Osteoblast (primary cell): ENCODE results near the gene WDSUB1. TPM values are rescaled to one million over a fixed set of nuclear protein-coding genes. Genes with fewer than 3 reads are reported as not detected.

ENCODE experiments used
- DNase-seq: peaks from one replicate; pipeline ENCODE4 v3.0.0; 2011; ENCODE audit warnings: low spot score, mixed read lengths; ENCODE audit not compliant: insufficient read length; ENCODE audit errors: missing footprints
- H2AFZ ChIP-seq: 2 replicates; pipeline ENCODE4 v1.6.0; 2011; ENCODE audit warnings: mild to moderate bottlenecking, low read length
- H3K27ac ChIP-seq: 2 replicates; pipeline ENCODE4 v1.5.1; 2011; ENCODE audit warnings: mild to moderate bottlenecking, low read depth, low read length, moderate library complexity
- H3K27me3 ChIP-seq: 2 replicates; pipeline ENCODE4 v1.6.0; 2012; ENCODE audit warnings: mild to moderate bottlenecking, control low read depth, inconsistent platforms, low read length, moderate library complexity; ENCODE audit not compliant: insufficient read depth
- H3K36me3 ChIP-seq: 2 replicates; pipeline ENCODE4 v1.5.1; 2011; ENCODE audit warnings: mild to moderate bottlenecking, low read length, control low read depth, moderate library complexity; ENCODE audit not compliant: insufficient read depth
- H3K4me1 ChIP-seq: 2 replicates; pipeline ENCODE4 v1.5.1; 2011; ENCODE audit warnings: mild to moderate bottlenecking, low read length, control low read depth, moderate library complexity; ENCODE audit not compliant: insufficient read depth
- H3K4me2 ChIP-seq: 2 replicates; pipeline ENCODE4 v1.6.0; 2011; ENCODE audit warnings: mild to moderate bottlenecking, low read length; ENCODE audit not compliant: insufficient read depth
- H3K4me3 ChIP-seq: fragments of 200-600 bp; sonication (generic); 3 replicates; pipeline ENCODE4 v1.5.1; 2012; ENCODE audit warnings: mild to moderate bottlenecking, low read length, inconsistent platforms; ENCODE audit not compliant: insufficient read depth
- H3K79me2 ChIP-seq: 2 replicates; pipeline ENCODE4 v1.6.0; 2012; ENCODE audit warnings: mild to moderate bottlenecking, low read length, control low read depth, inconsistent platforms; ENCODE audit not compliant: insufficient read depth
- H3K9me3 ChIP-seq: 2 replicates; pipeline ENCODE4 v1.5.1; 2011; ENCODE audit warnings: low read depth, low read length, control low read depth
- H4K20me1 ChIP-seq: 2 replicates; pipeline ENCODE4 v1.6.0; 2012; ENCODE audit warnings: mild to moderate bottlenecking, low read length, control low read depth; ENCODE audit not compliant: insufficient read depth
- CTCF ChIP-seq: IDR thresholded peaks from 2 replicates; pipeline ENCODE4 v1.5.1; 2011; ENCODE audit warnings: mild to moderate bottlenecking, low read depth, low read length, moderate library complexity; ENCODE audit errors: extremely low read depth
- total RNA-seq: library from RNA; depleted of rRNA; stranded (reverse); fragments of >200 nt; gene quantifications from 2 replicates; pipeline ENCODE4 v1.2.3, GENCODE V29; 2012

The WDSUB1 gene
- total RNA-seq, 1 donor = 13.8 TPM

DNA sequence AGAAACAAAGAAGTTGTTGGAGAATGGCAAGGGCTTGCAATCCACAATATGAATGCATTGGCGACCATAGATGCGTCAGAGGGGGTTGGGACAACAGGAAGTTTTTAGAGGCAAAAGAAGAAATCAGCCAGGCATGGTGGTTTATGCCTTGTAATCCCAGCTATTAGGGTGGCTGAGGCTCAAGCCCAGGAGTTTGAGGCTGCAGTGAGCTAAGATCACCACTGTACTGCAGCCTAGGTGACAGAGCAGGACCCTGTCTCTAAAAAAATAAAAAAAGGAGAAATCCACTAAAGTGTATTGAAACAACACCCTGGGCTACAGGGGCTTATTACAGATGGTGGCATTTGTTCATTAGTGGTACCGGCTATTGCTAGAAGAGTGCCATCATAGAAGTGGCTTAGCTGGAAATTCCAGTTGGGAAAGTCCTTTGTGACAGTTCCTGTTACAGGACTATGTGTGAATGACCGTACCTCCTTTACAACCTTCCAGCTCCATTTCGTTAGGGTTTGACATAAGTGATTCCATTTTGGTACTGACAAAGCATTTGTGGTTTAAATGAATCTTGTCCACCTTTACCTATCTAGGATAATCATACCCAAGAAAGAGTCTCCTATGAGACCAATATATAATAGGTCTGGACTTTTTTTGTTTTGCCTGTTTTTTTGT lies 10.7 kb upstream of the WDSUB1 start:
- Histone ChIP-seq H2AFZ (no peak overlapping the region), H3K27ac (no peak overlapping the region), H3K27me3 (no peaks in the 10 kb centered on the region), H3K4me3 (no peak overlapping the region), H4K20me1 (no peaks in the 10 kb centered on the region), H3K79me2 (no peaks in the 10 kb centered on the region), H3K36me3 (no peaks in the 10 kb centered on the region), H3K4me2 (no peak overlapping the region), H3K9me3 (no peaks in the 10 kb centered on the region), H3K4me1 (no peaks in the 10 kb centered on the region)
- TF ChIP-seq CTCF = no peak
- DNase-seq = no peak

DNA sequence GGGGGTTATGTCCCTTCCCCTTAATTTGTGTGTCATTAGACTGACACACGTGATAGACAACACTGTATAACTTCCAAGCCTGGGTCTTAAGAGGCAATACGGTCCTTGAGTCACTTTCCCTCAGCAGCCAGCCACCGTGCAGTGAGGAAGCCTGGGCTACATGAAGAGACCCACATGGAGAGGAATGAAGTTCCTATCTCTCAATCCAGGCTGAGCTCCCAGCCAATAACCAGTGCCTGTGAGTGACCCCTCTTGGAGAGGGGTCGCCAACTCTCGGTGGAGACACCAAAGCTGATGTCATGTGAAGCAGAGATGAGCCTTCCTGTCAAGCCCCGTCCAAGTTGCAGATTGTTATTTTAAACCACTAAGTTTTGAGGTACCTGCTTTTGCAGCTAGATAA lies 5.7 kb upstream of the WDSUB1 start:
- Histone ChIP-seq H3K4me3 (no peak overlapping the region), H3K9me3 (no peaks in the 10 kb centered on the region), H3K27me3 (no peaks in the 10 kb centered on the region), H3K79me2 (no peaks in the 10 kb centered on the region), H3K4me1 (peaks cover 15% of the 10 kb centered on the region), H2AFZ (no peak overlapping the region), H3K27ac (no peak overlapping the region), H3K4me2 (no peak overlapping the region), H3K36me3 (no peaks in the 10 kb centered on the region), H4K20me1 (no peaks in the 10 kb centered on the region)
- TF ChIP-seq CTCF = no peak
- no peak for DNase-seq

- DNase-seq = peak; percentile 94
- Histone ChIP-seq H3K36me3 (no peaks in the 10 kb centered on the region), H3K4me1 (peaks cover 22% of the 10 kb centered on the region), H3K27ac (no peak overlapping the region), H3K9me3 (no peaks in the 10 kb centered on the region), H3K4me3 (no peak overlapping the region), H3K27me3 (no peaks in the 10 kb centered on the region), H2AFZ (peak overlapping the region; percentile 63), H4K20me1 (no peaks in the 10 kb centered on the region), H3K4me2 (peak overlapping the region; percentile 44), H3K79me2 (peaks cover 11% of the 10 kb centered on the region)
- TF ChIP-seq CTCF = peak; percentile 15
Measured at GRCh38 chr2:159290289-159290907, 3.9 kb upstream of the WDSUB1 start.

DNA sequence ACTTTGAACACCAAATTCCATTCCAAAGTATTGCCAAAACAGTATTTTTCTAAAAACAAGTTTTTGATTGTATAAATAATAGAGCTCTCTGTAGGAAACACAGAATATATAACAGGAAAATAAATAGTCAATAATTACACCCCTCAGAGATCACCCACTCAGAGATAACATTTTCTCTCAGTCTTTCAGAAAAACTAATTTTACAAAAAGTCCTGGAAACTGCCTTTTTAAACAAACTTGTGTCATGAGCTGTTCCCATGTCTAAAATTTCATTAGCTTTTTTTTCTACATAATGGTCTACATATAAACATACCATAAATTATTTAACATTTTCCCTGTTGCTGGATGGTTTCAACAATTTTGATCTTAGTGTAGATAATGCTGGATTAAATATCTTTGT lies 1.2 kb upstream of the WDSUB1 start:
- H3K27ac ChIP-seq = no peak overlapping the region
- peaks cover 22% of the 10 kb centered on the region for H3K4me1 ChIP-seq
- no peak overlapping the region for H3K4me2 ChIP-seq
- H3K27me3 ChIP-seq = no peaks in the 10 kb centered on the region
- no peaks in the 10 kb centered on the region for H3K36me3 ChIP-seq
- H3K4me3 ChIP-seq = no peak overlapping the region
- no peak for TF ChIP-seq CTCF
- H3K9me3 ChIP-seq = no peaks in the 10 kb centered on the region
- H4K20me1 ChIP-seq = no peaks in the 10 kb centered on the region
- H3K79me2 ChIP-seq = peaks cover 29% of the 10 kb centered on the region
- DNase-seq = peak; percentile 54
- no peak overlapping the region for H2AFZ ChIP-seq
